HFFc6 (cell line): ENCODE data around the gene TACR1. TPM values are rescaled to one million over a fixed set of nuclear protein-coding genes. Genes with fewer than 3 reads are reported as not detected.

Experiments
- DNase-seq: peaks from one replicate; pipeline ENCODE4 v3.0.0-alpha.2; 2018
- H3K27ac Mint-ChIP-seq: 2 replicates; pipeline ENCODE4 v1.8.0; 2020; ENCODE audit warnings: mild to moderate bottlenecking, mixed read lengths
- H3K27me3 Mint-ChIP-seq: 2 replicates; pipeline ENCODE4 v1.8.0; 2021; ENCODE audit warnings: mild to moderate bottlenecking, moderate library complexity, mixed read lengths; ENCODE audit not compliant: insufficient read depth
- H3K36me3 Mint-ChIP-seq: 2 replicates; pipeline ENCODE4 v1.8.0; 2021; ENCODE audit warnings: low read depth, mixed read lengths
- H3K4me1 Mint-ChIP-seq: 2 replicates; pipeline ENCODE4 v1.8.0; 2020; ENCODE audit warnings: low read depth, mixed read lengths
- H3K4me3 Mint-ChIP-seq: 2 replicates; pipeline ENCODE4 v1.8.0; 2020; ENCODE audit warnings: mild to moderate bottlenecking, moderate library complexity, mixed read lengths
- H3K9me3 Mint-ChIP-seq: 2 replicates; pipeline ENCODE4 v1.8.0; 2020; ENCODE audit warnings: mild to moderate bottlenecking, mixed read lengths
- CTCF ChIP-seq: fragments of 200-600 bp; sonication (generic); IDR thresholded peaks from 2 replicates; pipeline ENCODE4 v1.5.0; 2021; ENCODE audit warnings: antibody characterized with exemption, mild to moderate bottlenecking
- total RNA-seq, 6 experiments: library from RNA; stranded (reverse); fragmentation: NEBNext Ultra II Directional; extraction: Animal tissue kit (Norgen Biotek cat#: 25700); gene quantifications; 2 replicates in 1 of 6; 3 replicates in 5 of 6; pipeline ENCODE4 v1.2.3, GENCODE V29; 2021

TACR1 gene
- total RNA-seq, 6 experiments from 2014 or later: 0.10 to 0.18 (median 0.17) TPM; not detected in 1

- no peak for DNase-seq
- Mint-ChIP-seq H3K27ac (no peak overlapping the region), H3K4me3 (no peak overlapping the region), H3K9me3 (no peaks in the 10 kb centered on the region), H3K36me3 (peaks cover 14% of the 10 kb centered on the region; the same call in 1 of the 2 replicates), H3K27me3 (no peaks in the 10 kb centered on the region), H3K4me1 (peaks cover 16% of the 10 kb centered on the region)
- TF ChIP-seq CTCF: no peak
These were observed 191.5 kb downstream of the TACR1 start for GRCh38 chr2:75007819-75008218.

DNA sequence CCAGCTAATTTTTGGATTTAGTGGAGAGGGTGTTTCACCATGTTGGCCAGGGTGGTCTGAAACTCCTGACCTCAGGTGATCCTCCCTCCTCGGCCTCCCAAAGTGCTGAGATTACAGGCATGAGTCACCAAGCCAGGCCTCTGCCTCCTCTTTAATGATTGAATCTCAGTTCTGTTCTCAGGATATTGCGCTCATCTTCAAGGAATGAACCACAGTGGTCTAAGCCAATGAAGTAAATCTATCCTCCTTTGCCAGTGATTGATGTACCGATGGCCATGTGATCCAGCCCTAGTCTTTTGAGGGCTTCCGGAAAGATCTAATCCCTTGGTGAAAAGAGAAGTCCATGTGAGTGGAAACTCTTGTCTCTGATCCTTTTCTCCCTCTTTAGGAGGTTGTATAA lies 192.3 kb downstream of the TACR1 start:
- DNase-seq: no peak
- peaks cover 13% of the 10 kb centered on the region for H3K4me1 Mint-ChIP-seq
- no peaks in the 10 kb centered on the region for H3K27me3 Mint-ChIP-seq

DNA sequence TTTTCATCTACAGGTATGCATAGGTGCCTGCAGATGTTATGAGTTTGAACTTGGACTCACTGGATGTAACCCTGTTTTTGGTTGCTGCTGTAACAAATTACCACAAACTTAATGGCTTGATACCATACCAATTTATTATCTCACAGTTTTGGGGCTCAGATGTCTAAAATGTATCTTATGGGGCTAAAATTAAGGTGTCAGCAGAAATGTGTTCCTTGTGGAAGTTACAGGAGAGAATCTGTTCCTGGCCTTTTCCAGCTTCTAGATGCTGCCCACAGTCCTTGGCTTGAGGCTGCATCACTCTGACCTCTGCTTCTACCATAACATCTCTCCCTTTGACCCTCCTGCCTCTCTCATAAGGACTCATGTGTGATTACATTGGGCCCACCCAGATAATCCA lies 193.3 kb downstream of the TACR1 start:
- peaks cover 12% of the 10 kb centered on the region for H3K4me1 Mint-ChIP-seq
- no peak for DNase-seq
- no peak overlapping the region for H3K4me3 Mint-ChIP-seq
- no peaks in the 10 kb centered on the region for H3K9me3 Mint-ChIP-seq
- no peak for TF ChIP-seq CTCF
- H3K27ac Mint-ChIP-seq: no peak overlapping the region
- H3K27me3 Mint-ChIP-seq: no peaks in the 10 kb centered on the region
- peaks cover 14% of the 10 kb centered on the region; the same call in 1 of the 2 replicates for H3K36me3 Mint-ChIP-seq

More for the DNA sequence above, 192.3 kb downstream of the TACR1 start:
- no peaks in the 10 kb centered on the region for H3K9me3 Mint-ChIP-seq
- no peak for TF ChIP-seq CTCF
- H3K36me3 Mint-ChIP-seq: peaks cover 14% of the 10 kb centered on the region; the same call in 1 of the 2 replicates
- no peak overlapping the region for H3K4me3 Mint-ChIP-seq
- H3K27ac Mint-ChIP-seq: no peak overlapping the region

DNA sequence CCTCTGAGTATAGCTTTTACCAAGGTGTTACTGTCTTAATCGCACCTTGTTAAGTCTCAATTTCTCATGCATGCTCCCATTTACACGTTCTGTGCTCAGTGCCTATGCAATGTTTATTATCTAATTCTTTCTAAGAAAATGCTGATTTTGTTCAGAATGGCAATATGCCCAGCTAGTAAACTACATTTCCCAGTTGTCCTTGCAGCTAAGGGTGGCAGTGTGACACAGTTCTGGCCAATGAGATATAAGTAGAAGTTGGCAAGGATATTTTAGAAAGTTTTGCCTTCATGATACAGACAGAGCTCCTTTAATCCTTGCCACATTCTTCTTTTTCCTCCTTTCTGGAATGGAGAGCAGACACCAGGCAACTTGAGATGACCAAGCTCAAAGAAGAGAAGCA lies 195.5 kb downstream of the TACR1 start:
- H3K4me1 Mint-ChIP-seq: peaks cover 12% of the 10 kb centered on the region
- H3K27me3 Mint-ChIP-seq: no peaks in the 10 kb centered on the region
- no peaks in the 10 kb centered on the region for H3K9me3 Mint-ChIP-seq
- TF ChIP-seq CTCF: no peak
- H3K27ac Mint-ChIP-seq: no peak overlapping the region
- no peak for DNase-seq
- H3K36me3 Mint-ChIP-seq: peaks cover 14% of the 10 kb centered on the region; the same call in 1 of the 2 replicates
- H3K4me3 Mint-ChIP-seq: no peak overlapping the region

DNA sequence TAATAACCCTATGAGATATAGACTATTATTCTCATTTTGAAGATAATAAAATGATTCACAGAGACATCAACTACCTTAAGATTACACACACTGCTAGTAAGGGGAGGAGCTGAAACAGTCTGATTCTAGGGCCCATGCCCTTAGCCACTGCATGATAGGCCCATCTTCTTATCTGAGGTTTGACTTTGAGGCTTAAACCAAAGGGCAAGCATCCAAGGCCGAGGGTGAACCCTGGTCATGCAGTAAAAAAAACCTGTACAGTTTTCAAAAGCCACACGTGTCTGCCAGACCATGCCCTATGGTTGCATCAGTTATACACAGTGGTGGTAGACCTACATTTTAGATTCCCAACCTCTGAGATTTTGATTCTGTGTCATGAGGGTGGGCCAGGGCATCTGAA lies 196.0 kb downstream of the TACR1 start:
- Mint-ChIP-seq H3K36me3 (peaks cover 18% of the 10 kb centered on the region), H3K4me1 (peaks cover 12% of the 10 kb centered on the region), H3K27ac (no peak overlapping the region), H3K9me3 (no peaks in the 10 kb centered on the region), H3K4me3 (no peak overlapping the region), H3K27me3 (no peaks in the 10 kb centered on the region)
- no peak for TF ChIP-seq CTCF
- no peak for DNase-seq

DNA sequence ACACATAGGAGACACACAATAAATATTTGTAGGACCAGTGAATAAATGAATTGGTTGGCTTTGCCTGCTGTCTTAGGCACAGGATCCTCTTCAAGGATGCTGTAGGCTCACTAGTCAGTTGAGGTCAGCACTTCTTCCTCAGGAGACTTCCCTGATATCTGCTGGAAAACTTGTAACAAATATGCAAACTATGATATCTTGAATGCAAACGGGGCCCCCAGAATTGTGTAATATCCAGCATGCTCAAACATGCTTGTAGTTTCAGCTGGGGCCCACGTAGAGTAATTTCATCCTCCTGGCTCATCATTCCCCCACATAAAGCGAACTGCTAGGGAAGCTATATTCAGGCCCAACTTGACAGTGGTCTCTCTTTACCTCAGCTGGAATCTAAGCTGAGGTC lies 197.3 kb downstream of the TACR1 start:
- no peak overlapping the region for H3K27ac Mint-ChIP-seq

More for the DNA sequence above, 197.3 kb downstream of the TACR1 start:
- DNase-seq: no peak
- Mint-ChIP-seq H3K4me1 (peaks cover 7% of the 10 kb centered on the region), H3K9me3 (no peaks in the 10 kb centered on the region), H3K27me3 (no peaks in the 10 kb centered on the region), H3K36me3 (peaks cover 18% of the 10 kb centered on the region), H3K4me3 (no peak overlapping the region; the same call in 1 of the 2 replicates)
- no peak for TF ChIP-seq CTCF
